CD4-positive, alpha-beta memory T cell (primary cell): ENCODE data around the gene ZMIZ1. TPM values are rescaled to one million over a fixed set of nuclear protein-coding genes. Genes with fewer than 3 reads are reported as not detected.

Experiments
- CTCF ChIA-PET: fragments of 350-600 bp; sonication (Branson Sonifier 250); formaldehyde crosslinking; loops from one replicate; lab custom pipeline; 2021; ENCODE audit warnings: inconsistent platforms; ENCODE audit not compliant: partially characterized antibody; lab: Charles Lee
- POLR2A ChIA-PET: fragments of 350-600 bp; sonication (Branson Sonifier 250); formaldehyde crosslinking; loops from one replicate; lab custom pipeline; 2021; ENCODE audit not compliant: partially characterized antibody; lab: Charles Lee
- DNase-seq, 5 donors: peaks; one replicate each; pipeline versions ENCODE4 v3.0.0 to v3.0.0-alpha.2; 2020 to 2022; ENCODE audit warnings: mixed read lengths in 1 of 5
- H3K27ac ChIP-seq: one replicate; pipeline ENCODE4 v1.7.0; 2013; ENCODE audit warnings: low read depth, low read length
- H3K27me3 ChIP-seq: 2 replicates; pipeline ENCODE4 v1.7.0; 2013; ENCODE audit warnings: mild to moderate bottlenecking, low read length, moderate library complexity; ENCODE audit not compliant: insufficient read depth
- H3K36me3 ChIP-seq: 2 replicates; pipeline ENCODE4 v1.7.0; 2013; ENCODE audit warnings: mild to moderate bottlenecking, low read length, moderate library complexity; ENCODE audit not compliant: insufficient read depth
- H3K4me1 ChIP-seq: 2 replicates; pipeline ENCODE4 v1.7.0; 2013; ENCODE audit warnings: mild to moderate bottlenecking, low read length, moderate library complexity; ENCODE audit not compliant: insufficient read depth
- H3K4me3 ChIP-seq, 2 donors: one replicate each; pipeline ENCODE4 v1.7.0; 2013; ENCODE audit warnings: low read length in 2 of 2, mild to moderate bottlenecking in 1 of 2
- H3K9me3 ChIP-seq, 2 donors: one replicate each; pipeline ENCODE4 v1.7.0; 2013; ENCODE audit warnings: low read length in 2 of 2, control low read depth in 1 of 2; ENCODE audit not compliant: control insufficient read depth in 1 of 2
- H3K27ac Mint-ChIP-seq, 7 donors: one replicate each; pipeline ENCODE4 v1.8.0; 2020 to 2021; ENCODE audit warnings: mixed read lengths in 7 of 7, mild to moderate bottlenecking in 6 of 7, inconsistent platforms in 3 of 7, moderate library complexity in 3 of 7
- H3K27me3 Mint-ChIP-seq, 2 donors: one replicate each; pipeline ENCODE4 v1.8.0; 2020 to 2021; ENCODE audit warnings: mixed read lengths in 2 of 2
- H3K36me3 Mint-ChIP-seq, 2 donors: one replicate each; pipeline ENCODE4 v1.8.0; 2020 to 2021; ENCODE audit warnings: mixed read lengths in 2 of 2, inconsistent platforms in 1 of 2, mild to moderate bottlenecking in 1 of 2
- H3K4me1 Mint-ChIP-seq, 4 donors: one replicate each; pipeline ENCODE4 v1.8.0; 2020 to 2021; ENCODE audit warnings: mixed read lengths in 4 of 4, mild to moderate bottlenecking in 1 of 4
- H3K4me3 Mint-ChIP-seq, 8 donors: one replicate each; pipeline ENCODE4 v1.8.0; 2020 to 2021; ENCODE audit warnings: mixed read lengths in 8 of 8, mild to moderate bottlenecking in 7 of 8, moderate library complexity in 6 of 8, inconsistent platforms in 3 of 8
- H3K9me3 Mint-ChIP-seq, 8 donors: one replicate each; pipeline ENCODE4 v1.8.0; 2020 to 2021; ENCODE audit warnings: mixed read lengths in 8 of 8, mild to moderate bottlenecking in 5 of 8, inconsistent platforms in 3 of 8, moderate library complexity in 1 of 8
- intact Hi-C: fragments of 100-400 bp; cut with micrococcal nuclease; formaldehyde crosslinking; loops from one replicate; pipeline ENCODE4 v1.15.1; 2023
- polyA plus RNA-seq, 2 donors: library from polyadenylated mRNA; unstranded; fragments of 300-500 nt; fragmentation: Illumina TruSeq; gene quantifications; one replicate each; pipeline ENCODE4 v1.2.3, GENCODE V29; 2021
- total RNA-seq, 2 experiments: library from RNA; stranded (reverse); gene quantifications; one replicate each; pipeline ENCODE4 v1.2.3, GENCODE V29; 2021

Gene ZMIZ1
- total and polyA plus RNA-seq, 4 experiments from 2014 or later: 0.58 to 25.4 (median 14.0) TPM

GRCh38 chr10:79145174-79145483 is 76.4 kb downstream of the ZMIZ1 start:
- H3K4me1 ChIP-seq: peaks cover 64% of the 10 kb centered on the region
- DNase-seq: no peak
- Mint-ChIP-seq H3K36me3 (peaks cover 19 to 21% of the 10 kb centered on the region in 2 donors), H3K4me1 (peaks cover 36 to 87% (median 62%) of the 10 kb centered on the region in 4 donors), H3K27ac (peak overlapping the region in 6 of 7 donors; percentile 68 to 91 (median 76)), H3K27me3 (no peaks in the 10 kb centered on the region), H3K4me3 (peak overlapping the region in 4 of 8 donors; percentile 13 to 74 (median 58)), H3K9me3 (no peaks in the 10 kb centered on the region)
- H3K4me3 ChIP-seq: no peak overlapping the region
- POLR2A ChIA-PET: no interaction called here
- intact Hi-C loops: loop anchor here (5.0 kb wide), 1 partner anchor 78 kb away; the partner anchor contains the start of gene ZMIZ1
- CTCF ChIA-PET: no interaction called here
- H3K27me3 ChIP-seq: no peaks in the 10 kb centered on the region
- no peak overlapping the region for H3K27ac ChIP-seq
- H3K9me3 ChIP-seq: no peaks in the 10 kb centered on the region
- no peaks in the 10 kb centered on the region for H3K36me3 ChIP-seq

DNA sequence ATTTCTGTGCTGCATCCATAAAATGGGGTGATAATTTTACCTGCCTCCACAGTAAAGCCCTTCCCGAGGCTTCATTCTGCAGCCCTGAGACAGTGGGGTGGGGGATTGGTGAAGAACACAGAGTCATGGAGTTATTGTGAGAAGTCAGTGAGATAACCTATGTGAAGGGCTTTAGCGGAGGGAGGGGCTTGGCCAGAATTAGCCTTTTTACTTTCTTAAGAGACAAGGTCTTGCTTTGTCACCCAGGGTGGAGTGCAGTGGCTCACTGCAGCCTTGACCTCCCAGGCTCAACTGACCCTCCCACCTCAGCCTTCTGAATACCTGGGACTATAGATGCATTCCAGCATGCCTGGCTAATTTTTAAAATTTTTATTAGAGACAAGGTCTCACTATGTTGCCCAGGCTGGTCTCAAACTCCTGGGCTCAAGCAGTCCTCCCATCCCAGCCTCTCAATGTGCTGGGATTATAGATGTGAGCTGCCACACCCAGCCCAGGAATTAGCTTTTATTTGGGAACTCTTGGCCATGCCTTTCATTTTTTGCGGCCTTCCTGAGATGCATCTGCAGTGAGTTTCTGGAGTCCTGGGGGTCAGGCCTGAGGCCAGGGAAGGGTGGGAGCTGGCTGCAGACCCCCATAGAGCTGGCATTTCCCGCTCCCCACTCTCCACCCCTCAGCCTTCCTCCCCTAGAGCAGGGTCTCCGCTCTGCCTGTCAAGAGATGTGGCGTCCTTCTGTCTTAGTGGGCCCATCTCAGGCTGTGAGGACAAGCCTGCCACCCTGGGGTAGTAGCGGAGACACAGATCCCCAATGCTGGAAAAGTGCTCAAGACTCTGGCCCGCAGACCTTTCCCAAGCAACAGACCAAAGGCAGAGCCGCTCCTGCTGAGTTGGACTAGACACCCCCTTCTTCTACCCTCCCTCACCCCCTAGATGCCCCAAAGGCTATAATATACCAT is 77.0 kb downstream of the ZMIZ1 start:
- POLR2A ChIA-PET: interaction anchor here (0.9 kb wide), 1 partner anchor 78 kb away, joined by 4 read pairs; no protein-coding TSS in a partner anchor
- Mint-ChIP-seq H3K27ac (peak overlapping the region; percentile 71 to 91 (median 78)), H3K36me3 (peaks cover 12 to 16% of the 10 kb centered on the region in 2 donors), H3K27me3 (no peaks in the 10 kb centered on the region), H3K9me3 (no peaks in the 10 kb centered on the region), H3K4me3 (peak overlapping the region in 6 of 8 donors; percentile 47 to 74 (median 54)), H3K4me1 (peaks cover 36 to 90% (median 65%) of the 10 kb centered on the region in 4 donors)
- peaks cover 70% of the 10 kb centered on the region for H3K4me1 ChIP-seq
- no peaks in the 10 kb centered on the region for H3K36me3 ChIP-seq
- no peaks in the 10 kb centered on the region for H3K9me3 ChIP-seq
- H3K27ac ChIP-seq: peak overlapping the region; percentile 32
- intact Hi-C loops: loop anchor here (5.0 kb wide), 1 partner anchor 78 kb away; the partner anchor contains the start of gene ZMIZ1
- H3K27me3 ChIP-seq: no peaks in the 10 kb centered on the region
- H3K4me3 ChIP-seq: no peak overlapping the region
- DNase-seq: no peak
- CTCF ChIA-PET: interaction anchor here (1.3 kb wide), 1 partner anchor 16 kb away, joined by 3 read pairs; no protein-coding TSS in a partner anchor

DNA sequence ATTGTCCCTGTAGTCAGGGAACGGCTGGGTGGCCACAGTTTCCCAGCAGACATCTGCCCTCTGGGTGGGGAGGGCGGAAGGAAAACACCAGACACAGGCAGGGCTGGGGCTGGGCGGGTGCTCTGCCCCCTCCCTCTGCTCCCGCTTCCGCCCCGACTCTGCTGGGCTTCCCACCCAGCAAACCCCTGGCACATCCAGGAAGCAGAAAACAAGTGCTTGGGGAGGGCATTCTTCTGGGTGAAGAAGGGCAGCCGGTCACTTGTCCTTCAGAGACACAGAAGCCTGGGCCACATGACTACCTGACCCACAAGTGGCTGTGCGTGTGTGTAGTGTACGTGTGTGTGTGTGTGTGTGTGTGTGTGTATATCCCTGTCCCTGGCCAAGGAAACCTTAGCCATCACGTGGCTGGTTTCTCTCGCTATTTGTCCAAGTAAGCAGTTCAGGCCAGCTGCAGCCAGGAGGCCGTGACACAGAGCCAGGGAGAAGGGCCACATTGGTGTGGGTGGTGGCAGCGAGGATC is 77.9 kb downstream of the ZMIZ1 start:
- intact Hi-C loops: loop anchor here (5.0 kb wide), 1 partner anchor 79 kb away; the partner anchor contains the start of gene ZMIZ1
- Histone ChIP-seq H3K9me3 (no peaks in the 10 kb centered on the region), H3K4me3 (no peak overlapping the region), H3K27ac (peak overlapping the region; percentile 32), H3K36me3 (no peaks in the 10 kb centered on the region), H3K4me1 (peaks cover 75% of the 10 kb centered on the region), H3K27me3 (no peaks in the 10 kb centered on the region)
- H3K27me3 Mint-ChIP-seq: no peaks in the 10 kb centered on the region
- ChIA-PET POLR2A (interaction anchor here (0.9 kb wide), 1 partner anchor 79 kb away, joined by 4 read pairs; no protein-coding TSS in a partner anchor), CTCF (interaction anchor here (1.3 kb wide), 1 partner anchor 17 kb away, joined by 3 read pairs; no protein-coding TSS in a partner anchor)
- DNase-seq: no peak
- peak overlapping the region; percentile 35 to 86 (median 74) for H3K27ac Mint-ChIP-seq
- H3K9me3 Mint-ChIP-seq: no peaks in the 10 kb centered on the region
- peaks cover 34 to 85% (median 63%) of the 10 kb centered on the region in 4 donors for H3K4me1 Mint-ChIP-seq
- peaks cover 6 to 9% of the 10 kb centered on the region in 2 donors for H3K36me3 Mint-ChIP-seq
- peak overlapping the region in 6 of 8 donors; percentile 17 to 68 (median 56) for H3K4me3 Mint-ChIP-seq

DNA sequence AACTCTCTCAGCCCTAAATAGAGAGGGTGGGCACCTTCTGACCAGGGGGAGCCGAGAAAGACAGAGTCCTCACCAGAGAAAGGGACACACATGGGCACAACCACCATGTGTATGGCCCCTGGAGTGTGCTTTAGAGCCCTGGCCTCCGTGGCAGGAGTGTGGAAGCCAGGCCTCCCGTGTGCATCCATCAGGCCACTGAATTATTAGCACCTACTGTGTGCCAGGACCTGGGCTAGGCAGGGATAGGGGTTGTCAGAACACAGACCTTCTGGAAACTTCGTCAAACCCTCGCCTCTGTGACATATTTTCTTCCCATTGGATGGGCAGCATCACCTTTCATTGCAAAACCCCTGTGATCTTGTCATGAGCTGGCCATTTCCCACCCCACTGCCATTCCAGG is 78.5 kb downstream of the ZMIZ1 start:
- Histone ChIP-seq H3K4me3 (no peak overlapping the region), H3K36me3 (no peaks in the 10 kb centered on the region), H3K27ac (no peak overlapping the region), H3K27me3 (no peaks in the 10 kb centered on the region), H3K4me1 (peaks cover 75% of the 10 kb centered on the region), H3K9me3 (no peaks in the 10 kb centered on the region)
- peaks cover 28 to 78% (median 57%) of the 10 kb centered on the region in 4 donors for H3K4me1 Mint-ChIP-seq
- ChIA-PET CTCF (no interaction called here), POLR2A (no interaction called here)
- H3K36me3 Mint-ChIP-seq: peaks cover 0 to 2% of the 10 kb centered on the region in 2 donors
- H3K4me3 Mint-ChIP-seq: peak overlapping the region in 4 of 8 donors; percentile 6 to 49 (median 28)
- no peaks in the 10 kb centered on the region for H3K9me3 Mint-ChIP-seq
- intact Hi-C loops: loop anchor here (5.0 kb wide), 1 partner anchor 80 kb away; the partner anchor contains the start of gene ZMIZ1
- no peak for DNase-seq
- H3K27ac Mint-ChIP-seq: peak overlapping the region in 6 of 7 donors; percentile 5 to 86 (median 76)
- no peaks in the 10 kb centered on the region for H3K27me3 Mint-ChIP-seq

DNA sequence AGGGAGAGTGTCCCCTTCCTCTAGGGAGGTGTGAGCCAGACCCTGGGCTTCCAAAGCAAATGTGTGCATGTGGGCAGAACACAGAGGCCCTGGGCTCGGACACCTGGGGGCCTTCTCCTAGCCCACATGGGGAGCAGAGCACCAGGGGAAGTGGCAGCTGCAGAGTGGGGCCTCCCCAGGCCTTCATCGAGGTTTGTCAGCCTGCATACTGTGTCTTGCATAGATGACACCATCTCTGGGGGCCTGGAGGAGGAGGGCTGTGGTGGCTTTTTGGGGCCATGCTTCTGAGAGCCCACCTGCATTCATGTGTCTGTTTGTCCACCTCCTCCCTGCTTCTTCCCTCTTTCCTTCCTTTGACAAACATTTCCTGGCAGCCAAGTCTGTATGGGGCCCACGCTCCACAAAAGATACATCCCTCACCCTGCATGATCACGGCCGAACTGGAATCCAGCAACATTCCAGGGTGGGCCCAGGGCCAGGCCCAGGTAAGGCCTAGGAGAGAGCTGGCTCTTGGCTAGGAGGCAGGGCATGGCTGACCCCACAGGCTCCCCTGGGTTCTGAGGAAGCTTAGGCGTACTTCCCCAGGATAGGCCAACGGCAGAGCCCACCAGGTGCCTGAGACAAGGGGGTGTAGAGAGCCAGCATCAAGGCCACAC is 79.2 kb downstream of the ZMIZ1 start:
- POLR2A ChIA-PET: no interaction called here

GRCh38 chr10:79148452-79149344 is 79.9 kb downstream of the ZMIZ1 start:
- H3K36me3 ChIP-seq: no peaks in the 10 kb centered on the region
- DNase-seq: no peak
- Mint-ChIP-seq H3K9me3 (no peaks in the 10 kb centered on the region), H3K27ac (peak overlapping the region; percentile 63 to 93 (median 78)), H3K4me1 (peaks cover 28 to 67% (median 50%) of the 10 kb centered on the region in 4 donors), H3K36me3 (peaks cover 0 to 1% of the 10 kb centered on the region in 2 donors), H3K4me3 (peak overlapping the region in 4 of 8 donors; percentile 15 to 54 (median 36)), H3K27me3 (no peaks in the 10 kb centered on the region)
- CTCF ChIA-PET: interaction anchor here (0.9 to 1.0 kb wide), 2 partner anchors 47 to 176 kb away, joined by 3 read pairs; no protein-coding TSS in a partner anchor
- H3K27ac ChIP-seq: peak overlapping the region; percentile 10
- no peaks in the 10 kb centered on the region for H3K9me3 ChIP-seq
- no peaks in the 10 kb centered on the region for H3K27me3 ChIP-seq
- POLR2A ChIA-PET: no interaction called here
- H3K4me3 ChIP-seq: no peak overlapping the region
- H3K4me1 ChIP-seq: peaks cover 75% of the 10 kb centered on the region
- intact Hi-C loops: loop anchor here (5.0 kb wide), 1 partner anchor 81 kb away; the partner anchor contains the start of gene ZMIZ1

More for the DNA sequence above, 79.2 kb downstream of the ZMIZ1 start:
- H3K4me3 ChIP-seq: no peak overlapping the region
- H3K9me3 Mint-ChIP-seq: no peaks in the 10 kb centered on the region
- H3K27me3 ChIP-seq: no peaks in the 10 kb centered on the region
- CTCF ChIA-PET: interaction anchor here (1.0 kb wide), 1 partner anchor 48 kb away, joined by 3 read pairs; no protein-coding TSS in a partner anchor
- peak overlapping the region in 4 of 8 donors; percentile 6 to 49 (median 28) for H3K4me3 Mint-ChIP-seq
- H3K36me3 Mint-ChIP-seq: peaks cover 0 to 1% of the 10 kb centered on the region in 2 donors
- no peaks in the 10 kb centered on the region for H3K9me3 ChIP-seq
- H3K27me3 Mint-ChIP-seq: no peaks in the 10 kb centered on the region
- intact Hi-C loops: loop anchor here (5.0 kb wide), 1 partner anchor 81 kb away; the partner anchor contains the start of gene ZMIZ1
- H3K36me3 ChIP-seq: no peaks in the 10 kb centered on the region
- peaks cover 28 to 75% (median 54%) of the 10 kb centered on the region in 4 donors for H3K4me1 Mint-ChIP-seq
- peaks cover 75% of the 10 kb centered on the region for H3K4me1 ChIP-seq
- no peak overlapping the region for H3K27ac ChIP-seq
- peak overlapping the region; percentile 48 to 93 (median 74) for H3K27ac Mint-ChIP-seq
- DNase-seq: no peak
